GM19328 (cell line): ENCODE results near the gene ADAMTS6.

Source experiments
- ATAC-seq: cut with Tn5 transposase; IDR thresholded peaks from one replicate; pipeline ENCODE4 v1.9.1; 2021; ENCODE audit warnings: mild to moderate bottlenecking, moderate library complexity; ENCODE audit not compliant: unreplicated experiment

ADAMTS6 gene

GRCh38 chr5:65111961-65112658 is 369.6 kb downstream of the ADAMTS6 start:
- no peak for ATAC-seq

- ATAC-seq, result no peak
These were observed 372.7 kb downstream of the ADAMTS6 start for GRCh38 chr5:65108786-65109743.

- ATAC-seq, result no peak
These were observed 376.4 kb downstream of the ADAMTS6 start for GRCh38 chr5:65105301-65105700.

GRCh38 chr5:65104831-65105230 is 376.9 kb downstream of the ADAMTS6 start:
- no peak for ATAC-seq

GRCh38 chr5:65103756-65104440 is 377.8 kb downstream of the ADAMTS6 start:
- ATAC-seq, result no peak

GRCh38 chr5:65102976-65103711 is 378.6 kb downstream of the ADAMTS6 start:
- ATAC-seq, result peak; percentile 75

- ATAC-seq, result peak; percentile 21
These were observed 379.2 kb downstream of the ADAMTS6 start for GRCh38 chr5:65102371-65102975.

GRCh38 chr5:65101632-65102100 is 380.1 kb downstream of the ADAMTS6 start:
- no peak for ATAC-seq

- no peak for ATAC-seq
These were observed 380.6 kb downstream of the ADAMTS6 start for GRCh38 chr5:65100911-65101631.
